Nephron (organoid): Measurements from ENCODE around the gene GALNT13.

Experiments
- H3K27ac Mint-ChIP-seq, 3 experiments: 2 replicates each; pipeline ENCODE4 v1.8.0; 2020; ENCODE audit warnings: mixed read lengths in 3 of 3, mild to moderate bottlenecking in 2 of 3, moderate library complexity in 1 of 3
- H3K27me3 Mint-ChIP-seq: 2 replicates; pipeline ENCODE4 v1.8.0; 2021; ENCODE audit warnings: low read depth, mild to moderate bottlenecking, moderate library complexity, mixed read lengths
- H3K36me3 Mint-ChIP-seq: 2 replicates; pipeline ENCODE4 v1.8.0; 2020; ENCODE audit warnings: low read depth, mixed read lengths
- H3K4me1 Mint-ChIP-seq: 2 replicates; pipeline ENCODE4 v1.8.0; 2020; ENCODE audit warnings: mixed read lengths
- H3K4me3 Mint-ChIP-seq, 3 experiments: 2 replicates each; pipeline ENCODE4 v1.8.0; 2020; ENCODE audit warnings: mild to moderate bottlenecking in 3 of 3, mixed read lengths in 3 of 3, moderate library complexity in 2 of 3
- H3K9me3 Mint-ChIP-seq: 2 replicates; pipeline ENCODE4 v1.8.0; 2020; ENCODE audit warnings: mixed read lengths
- CTCF ChIP-seq, 3 experiments: fragments of 200-600 bp; sonication (generic); IDR thresholded peaks; one replicate each; pipeline ENCODE4 v1.5.0; 2021; ENCODE audit warnings: antibody characterized with exemption in 3 of 3; ENCODE audit not compliant: unreplicated experiment in 3 of 3

The GALNT13 gene

GRCh38 chr2:154427453-154427852, 555.7 kb downstream of the GALNT13 start:
- Mint-ChIP-seq H3K36me3 (no peaks in the 10 kb centered on the region), H3K27ac (no peak overlapping the region), H3K4me3 (no peak overlapping the region), H3K4me1 (no peaks in the 10 kb centered on the region), H3K27me3 (peaks cover 6% of the 10 kb centered on the region), H3K9me3 (peaks cover 3% of the 10 kb centered on the region)
- no peak for TF ChIP-seq CTCF (IDR thresholded peaks at IDR 0.05; ENCODE audit: unreplicated experiment in 3 of 3)

GRCh38 chr2:154428022-154428421, 556.3 kb downstream of the GALNT13 start:
- Mint-ChIP-seq H3K4me3 (no peak overlapping the region), H3K9me3 (peaks cover 3% of the 10 kb centered on the region), H3K4me1 (no peaks in the 10 kb centered on the region), H3K36me3 (no peaks in the 10 kb centered on the region), H3K27me3 (peaks cover 6% of the 10 kb centered on the region), H3K27ac (no peak overlapping the region)
- no peak for TF ChIP-seq CTCF (IDR thresholded peaks at IDR 0.05; ENCODE audit: unreplicated experiment in 3 of 3)

- Mint-ChIP-seq H3K36me3 (no peaks in the 10 kb centered on the region), H3K27me3 (peaks cover 11% of the 10 kb centered on the region), H3K27ac (no peak overlapping the region), H3K4me1 (peaks cover 6% of the 10 kb centered on the region), H3K4me3 (no peak overlapping the region), H3K9me3 (peaks cover 3% of the 10 kb centered on the region)
- no peak for TF ChIP-seq CTCF (IDR thresholded peaks at IDR 0.05; ENCODE audit: unreplicated experiment in 3 of 3)
Measured at GRCh38 chr2:154433010-154433409, 561.3 kb downstream of the GALNT13 start.

DNA sequence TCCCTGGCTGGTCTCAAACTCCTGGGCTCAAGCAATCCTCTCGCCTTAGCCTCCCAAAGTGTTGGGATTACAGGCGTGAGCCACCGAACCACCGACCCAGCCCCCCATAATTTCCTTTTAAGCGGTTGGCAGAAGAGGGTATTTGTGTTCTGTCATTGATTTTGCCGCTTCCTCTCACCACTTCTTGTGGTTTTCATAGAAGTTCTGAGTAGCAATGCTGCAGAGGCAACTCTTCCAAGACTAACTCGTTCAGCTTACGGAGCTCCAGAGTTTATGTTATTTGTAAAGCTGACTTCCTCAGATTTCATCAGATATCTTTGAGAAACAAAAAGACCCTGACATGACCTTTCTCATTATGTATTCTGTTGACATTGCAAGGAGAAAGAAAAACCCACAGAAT, 565.4 kb downstream of the GALNT13 start:
- H3K4me3 Mint-ChIP-seq = no peak overlapping the region
- peaks cover 6% of the 10 kb centered on the region for H3K27me3 Mint-ChIP-seq
- peaks cover 6% of the 10 kb centered on the region for H3K4me1 Mint-ChIP-seq
- no peak overlapping the region for H3K27ac Mint-ChIP-seq
- no peaks in the 10 kb centered on the region for H3K36me3 Mint-ChIP-seq
- TF ChIP-seq CTCF (IDR thresholded peaks at IDR 0.05; ENCODE audit: unreplicated experiment in 3 of 3) = no peak
- H3K9me3 Mint-ChIP-seq = no peaks in the 10 kb centered on the region

GRCh38 chr2:154439156-154439555, 567.4 kb downstream of the GALNT13 start:
- Mint-ChIP-seq H3K27me3 (peaks cover 4% of the 10 kb centered on the region), H3K27ac (no peak overlapping the region), H3K4me3 (no peak overlapping the region), H3K36me3 (no peaks in the 10 kb centered on the region), H3K9me3 (no peaks in the 10 kb centered on the region), H3K4me1 (peaks cover 6% of the 10 kb centered on the region)
- peak; percentile 46 to 64 (median 50) for TF ChIP-seq CTCF (IDR thresholded peaks at IDR 0.05; ENCODE audit: unreplicated experiment in 3 of 3)

DNA sequence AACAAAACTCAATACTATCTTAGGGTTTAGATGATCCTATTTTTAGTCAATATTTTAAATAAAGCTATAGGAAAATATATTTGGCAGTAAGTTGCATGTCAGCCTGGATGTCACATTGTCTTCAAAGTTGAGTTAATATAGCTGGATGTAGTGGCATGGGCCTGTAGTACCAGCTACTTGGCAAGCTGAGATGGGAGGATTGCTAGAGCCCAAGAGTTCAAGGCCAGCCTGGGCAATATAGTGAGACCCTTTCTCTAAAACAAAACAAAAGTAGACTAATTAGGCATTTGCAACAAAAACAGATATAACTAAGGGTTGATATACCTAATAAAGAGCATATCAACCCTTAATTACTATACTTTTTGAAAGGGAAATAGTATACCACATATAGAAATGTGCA, 572.2 kb downstream of the GALNT13 start:
- no peak for TF ChIP-seq CTCF (IDR thresholded peaks at IDR 0.05; ENCODE audit: unreplicated experiment in 3 of 3)
- no peaks in the 10 kb centered on the region for H3K4me1 Mint-ChIP-seq
- no peaks in the 10 kb centered on the region for H3K9me3 Mint-ChIP-seq
- H3K27me3 Mint-ChIP-seq = no peaks in the 10 kb centered on the region
- no peak overlapping the region for H3K4me3 Mint-ChIP-seq
- H3K36me3 Mint-ChIP-seq = no peaks in the 10 kb centered on the region
- H3K27ac Mint-ChIP-seq = no peak overlapping the region
